A673 (cell line): ENCODE measurements around the gene SEPHS2. TPM values are rescaled to one million over a fixed set of nuclear protein-coding genes. Genes with fewer than 3 reads are reported as not detected.
"Not testable (repeated sequence)": the region's sequence is repeated elsewhere in the genome, so short reads cannot be mapped to it uniquely, and the experiment has no call there.

Experiments
- BruUV-seq: library from RNA; stranded (reverse); fragments of 400-500 nt; replicated peaks from 2 replicates; lab custom pipeline; 2021; lab: Mats Ljungman, UMichigan
- CTCF ChIA-PET: fragments of 300-600 bp; sonication (Branson Sonifier 250); formaldehyde crosslinking; loops from one replicate; lab custom pipeline; 2022; ENCODE audit warnings: antibody characterized with exemption; lab: Charles Lee
- POLR2A ChIA-PET: fragments of 300-600 bp; sonication (Branson Sonifier 250); formaldehyde crosslinking; loops from one replicate; lab custom pipeline; 2022; ENCODE audit warnings: antibody characterized with exemption; ENCODE audit not compliant: low non-redundant PET; lab: Charles Lee
- DNase-seq: peaks from one replicate; pipeline ENCODE4 v3.0.0-alpha.2; 2015; ENCODE audit warnings: low spot score
- H3K27ac ChIP-seq: fragments of 200-600 bp; sonication (generic); 2 replicates; pipeline ENCODE4 v1.5.1; 2016; ENCODE audit warnings: mixed run types, low read depth, mild to moderate bottlenecking, mixed read lengths, antibody characterized with exemption, low read length; ENCODE audit not compliant: poor library complexity, severe bottlenecking
- H3K27me3 ChIP-seq: fragments of 200-600 bp; sonication (generic); replicated peaks from 2 replicates; pipeline ENCODE4 v1.6.1; 2017; ENCODE audit warnings: mixed run types, low read depth, mild to moderate bottlenecking, mixed read lengths, antibody characterized with exemption, low read length; ENCODE audit not compliant: insufficient read depth, poor library complexity
- H3K36me3 ChIP-seq: fragments of 200-600 bp; sonication (generic); 2 replicates; pipeline ENCODE4 v1.6.1; 2016; ENCODE audit warnings: mixed run types, mild to moderate bottlenecking, mixed read lengths, antibody characterized with exemption, low read length; ENCODE audit not compliant: insufficient read depth, poor library complexity, severe bottlenecking
- H3K4me1 ChIP-seq: fragments of 200-600 bp; sonication (generic); 2 replicates; pipeline ENCODE4 v1.6.1; 2017; ENCODE audit warnings: mixed run types, mild to moderate bottlenecking, mixed read lengths, antibody characterized with exemption, low read length; ENCODE audit not compliant: insufficient read depth, poor library complexity, severe bottlenecking
- H3K4me3 ChIP-seq: fragments of 200-600 bp; sonication (generic); 2 replicates; pipeline ENCODE4 v1.5.1; 2016; ENCODE audit warnings: low read depth, mixed run types, mild to moderate bottlenecking, mixed read lengths, low read length; ENCODE audit not compliant: poor library complexity, severe bottlenecking
- H3K9me3 ChIP-seq: fragments of 200-600 bp; sonication (generic); 2 replicates; pipeline ENCODE4 v1.6.1; 2016; ENCODE audit warnings: mixed run types, low read depth, mild to moderate bottlenecking, mixed read lengths, antibody characterized with exemption, low read length; ENCODE audit not compliant: poor library complexity, severe bottlenecking
- EZH2 ChIP-seq: fragments of 200-600 bp; sonication (generic); IDR thresholded peaks from 2 replicates; pipeline ENCODE4 v1.6.1; 2017; ENCODE audit warnings: borderline replicate concordance, low read depth, mild to moderate bottlenecking, mixed read lengths, antibody characterized with exemption, low read length; ENCODE audit not compliant: poor library complexity, severe bottlenecking
- intact Hi-C: fragments of 100-400 bp; cut with micrococcal nuclease; formaldehyde crosslinking; loops from one replicate; pipeline ENCODE4 v1.10.0; 2022; ENCODE audit not compliant: unreplicated experiment
- total RNA-seq: library from RNA; stranded (reverse); gene quantifications from 2 replicates; pipeline ENCODE4 v1.2.3, GENCODE V29; 2021
- TF ChIP-seq, protein P1 (sequence below): fragments of 300-800, 200-600 bp; sonication (generic); conservative IDR thresholded peaks from 2 replicates; pipeline ENCODE4 v1.5.1; 2017; ENCODE audit warnings: low read depth, mild to moderate bottlenecking, antibody characterized with exemption, low read length, moderate library complexity, mixed read lengths

SEPHS2 gene
- total RNA-seq, 1 experiment from 2014 or later: 54.2 TPM

- no TSS peak for BruUV-seq
Measured at GRCh38 chr16:30470170-30470512, 24.5 kb upstream of the SEPHS2 start.

GRCh38 chr16:30464078-30464477 lies 18.4 kb upstream of the SEPHS2 start:
- no peak for TF ChIP-seq EZH2
- TF ChIP-seq, protein P1, sequence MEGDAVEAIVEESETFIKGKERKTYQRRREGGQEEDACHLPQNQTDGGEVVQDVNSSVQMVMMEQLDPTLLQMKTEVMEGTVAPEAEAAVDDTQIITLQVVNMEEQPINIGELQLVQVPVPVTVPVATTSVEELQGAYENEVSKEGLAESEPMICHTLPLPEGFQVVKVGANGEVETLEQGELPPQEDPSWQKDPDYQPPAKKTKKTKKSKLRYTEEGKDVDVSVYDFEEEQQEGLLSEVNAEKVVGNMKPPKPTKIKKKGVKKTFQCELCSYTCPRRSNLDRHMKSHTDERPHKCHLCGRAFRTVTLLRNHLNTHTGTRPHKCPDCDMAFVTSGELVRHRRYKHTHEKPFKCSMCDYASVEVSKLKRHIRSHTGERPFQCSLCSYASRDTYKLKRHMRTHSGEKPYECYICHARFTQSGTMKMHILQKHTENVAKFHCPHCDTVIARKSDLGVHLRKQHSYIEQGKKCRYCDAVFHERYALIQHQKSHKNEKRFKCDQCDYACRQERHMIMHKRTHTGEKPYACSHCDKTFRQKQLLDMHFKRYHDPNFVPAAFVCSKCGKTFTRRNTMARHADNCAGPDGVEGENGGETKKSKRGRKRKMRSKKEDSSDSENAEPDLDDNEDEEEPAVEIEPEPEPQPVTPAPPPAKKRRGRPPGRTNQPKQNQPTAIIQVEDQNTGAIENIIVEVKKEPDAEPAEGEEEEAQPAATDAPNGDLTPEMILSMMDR: no peak
- H3K36me3 ChIP-seq: no peaks in the 10 kb centered on the region
- H3K4me3 ChIP-seq: no peak overlapping the region
- no peak overlapping the region for H3K27ac ChIP-seq
- ChIA-PET CTCF (no interaction called here), POLR2A (no interaction called here)
- H3K4me1 ChIP-seq: no peaks in the 10 kb centered on the region
- DNase-seq: no peak
- H3K27me3 ChIP-seq: no peaks in the 10 kb centered on the region
- no TSS peak for BruUV-seq
- no peaks in the 10 kb centered on the region for H3K9me3 ChIP-seq
- intact Hi-C loops: no loop called here

More at GRCh38 chr16:30470170-30470512, 24.5 kb upstream of the SEPHS2 start:
- Histone ChIP-seq H3K4me3 (no peak overlapping the region), H3K27me3 (no peaks in the 10 kb centered on the region), H3K27ac (no peak overlapping the region), H3K36me3 (no peaks in the 10 kb centered on the region), H3K9me3 (no peaks in the 10 kb centered on the region), H3K4me1 (no peaks in the 10 kb centered on the region)
- no peak for DNase-seq
- intact Hi-C loops: loop anchor here (5.0 kb wide), 1 partner anchor 37 kb away; no protein-coding TSS in a partner anchor
- ChIA-PET CTCF (no interaction called here), POLR2A (no interaction called here)
- TF ChIP-seq, protein P1: no peak
- TF ChIP-seq EZH2: no peak

GRCh38 chr16:30461426-30461825 lies 15.8 kb upstream of the SEPHS2 start:
- H3K36me3 ChIP-seq, intact Hi-C loops, H3K27me3 ChIP-seq, BruUV-seq, POLR2A ChIA-PET, H3K4me3 ChIP-seq, DNase-seq, H3K27ac ChIP-seq, H3K9me3 ChIP-seq, CTCF ChIA-PET, H3K4me1 ChIP-seq: not testable (repeated sequence)

GRCh38 chr16:30459456-30459855 lies 13.8 kb upstream of the SEPHS2 start:
- DNase-seq: no peak
- Histone ChIP-seq H3K4me1 (no peaks in the 10 kb centered on the region), H3K27ac (no peak overlapping the region), H3K9me3 (no peaks in the 10 kb centered on the region), H3K36me3 (no peaks in the 10 kb centered on the region), H3K4me3 (no peak overlapping the region), H3K27me3 (no peaks in the 10 kb centered on the region)
- intact Hi-C loops: no loop called here
- ChIA-PET POLR2A (no interaction called here), CTCF (no interaction called here)
- TF ChIP-seq, protein P1: no peak
- TF ChIP-seq EZH2: no peak
- BruUV-seq: no TSS peak
